LNCAP (cell line): ENCODE data around the gene MYCBP.

Experiments used
- TF ChIP-seq, protein P1 (sequence below): fragments of 450-650 bp; IDR thresholded peaks from 2 replicates; pipeline ENCODE4 v1.5.1; 2017; ENCODE audit warnings: mild to moderate bottlenecking

Gene MYCBP

DNA sequence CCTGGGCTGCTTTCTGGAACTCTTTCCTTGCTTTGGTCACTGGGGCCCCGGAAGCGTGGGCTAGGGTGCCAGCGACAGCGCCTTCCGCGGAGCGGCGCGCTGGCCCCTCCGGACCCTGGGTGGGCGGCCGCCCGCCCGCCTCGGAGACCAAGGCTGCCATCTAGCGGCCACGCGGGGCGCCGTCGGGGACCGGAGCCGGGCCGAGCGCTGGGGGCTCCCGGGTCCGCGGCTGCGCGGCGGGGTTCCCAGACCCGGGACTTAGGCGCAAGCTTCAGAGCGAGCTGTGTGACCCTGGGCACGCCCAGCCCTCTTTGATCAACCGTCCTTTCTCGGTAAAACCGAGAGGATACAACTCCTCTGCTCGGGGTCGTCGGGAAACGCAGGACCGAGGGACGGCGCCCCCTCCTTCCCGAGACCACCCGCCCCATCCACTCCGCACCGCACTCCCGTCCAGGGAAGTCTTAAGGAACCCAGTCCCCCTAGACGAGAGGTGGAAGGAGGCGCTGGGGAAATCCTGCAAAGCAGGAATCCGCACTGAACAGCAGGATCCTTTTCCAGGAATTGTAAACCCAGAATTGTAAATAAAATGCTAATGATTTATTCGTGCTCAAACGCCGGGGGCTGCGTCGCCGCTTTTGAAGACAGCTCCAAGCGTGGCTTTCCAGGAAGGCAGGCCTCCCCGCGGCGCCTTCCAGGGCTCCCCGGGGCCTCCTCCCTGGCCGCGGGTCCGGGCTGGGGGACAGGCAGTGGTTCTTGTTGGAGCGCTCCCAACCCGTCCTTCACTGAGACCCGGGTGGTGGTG, 54.8 kb downstream of the MYCBP start:
- TF ChIP-seq, protein P1, sequence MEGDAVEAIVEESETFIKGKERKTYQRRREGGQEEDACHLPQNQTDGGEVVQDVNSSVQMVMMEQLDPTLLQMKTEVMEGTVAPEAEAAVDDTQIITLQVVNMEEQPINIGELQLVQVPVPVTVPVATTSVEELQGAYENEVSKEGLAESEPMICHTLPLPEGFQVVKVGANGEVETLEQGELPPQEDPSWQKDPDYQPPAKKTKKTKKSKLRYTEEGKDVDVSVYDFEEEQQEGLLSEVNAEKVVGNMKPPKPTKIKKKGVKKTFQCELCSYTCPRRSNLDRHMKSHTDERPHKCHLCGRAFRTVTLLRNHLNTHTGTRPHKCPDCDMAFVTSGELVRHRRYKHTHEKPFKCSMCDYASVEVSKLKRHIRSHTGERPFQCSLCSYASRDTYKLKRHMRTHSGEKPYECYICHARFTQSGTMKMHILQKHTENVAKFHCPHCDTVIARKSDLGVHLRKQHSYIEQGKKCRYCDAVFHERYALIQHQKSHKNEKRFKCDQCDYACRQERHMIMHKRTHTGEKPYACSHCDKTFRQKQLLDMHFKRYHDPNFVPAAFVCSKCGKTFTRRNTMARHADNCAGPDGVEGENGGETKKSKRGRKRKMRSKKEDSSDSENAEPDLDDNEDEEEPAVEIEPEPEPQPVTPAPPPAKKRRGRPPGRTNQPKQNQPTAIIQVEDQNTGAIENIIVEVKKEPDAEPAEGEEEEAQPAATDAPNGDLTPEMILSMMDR, result peak; percentile 96

DNA sequence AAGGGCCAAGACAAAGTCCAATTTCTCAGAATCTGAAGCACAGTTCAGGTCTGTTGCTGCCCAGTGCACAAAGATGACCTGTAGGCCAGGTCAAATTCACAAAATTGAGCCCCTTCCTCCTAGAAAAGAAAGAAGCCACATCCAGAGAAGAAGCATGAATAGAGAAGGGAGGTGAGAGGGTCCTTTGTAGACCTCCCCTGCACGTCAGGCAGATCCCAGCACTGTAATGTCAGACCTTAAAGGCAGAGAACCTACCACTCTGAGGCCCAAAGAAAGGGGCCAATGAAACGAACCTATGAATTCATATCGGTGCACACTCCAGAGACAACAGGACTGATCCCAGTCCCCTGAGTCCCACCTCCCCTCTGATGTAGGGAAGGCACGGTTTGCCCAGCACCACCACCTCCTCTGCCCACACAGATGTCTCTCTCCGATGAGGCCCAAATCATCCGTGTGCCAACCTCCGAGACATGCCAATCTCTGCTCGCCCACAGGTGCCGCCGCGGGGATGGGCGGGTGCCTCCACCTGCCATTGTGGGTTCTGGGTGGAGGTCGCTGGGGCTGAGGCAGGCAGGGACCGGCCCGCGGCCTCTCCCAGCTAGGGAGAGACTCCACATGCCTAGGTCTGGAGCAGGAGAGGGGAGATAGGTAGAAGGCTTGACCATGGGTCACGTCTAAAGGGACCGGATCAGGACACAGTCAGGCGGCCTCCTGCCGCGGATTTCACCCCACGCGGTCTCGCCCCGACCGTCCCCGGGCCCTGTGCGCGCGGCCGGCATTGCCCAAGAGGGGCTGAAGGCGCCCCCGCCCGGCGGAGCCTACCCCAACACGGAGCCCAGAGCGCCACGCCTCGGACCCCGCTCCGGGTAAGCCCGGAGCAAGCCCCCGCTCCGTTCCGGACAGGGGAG, 55.6 kb downstream of the MYCBP start:
- TF ChIP-seq, protein P1, result no peak

DNA sequence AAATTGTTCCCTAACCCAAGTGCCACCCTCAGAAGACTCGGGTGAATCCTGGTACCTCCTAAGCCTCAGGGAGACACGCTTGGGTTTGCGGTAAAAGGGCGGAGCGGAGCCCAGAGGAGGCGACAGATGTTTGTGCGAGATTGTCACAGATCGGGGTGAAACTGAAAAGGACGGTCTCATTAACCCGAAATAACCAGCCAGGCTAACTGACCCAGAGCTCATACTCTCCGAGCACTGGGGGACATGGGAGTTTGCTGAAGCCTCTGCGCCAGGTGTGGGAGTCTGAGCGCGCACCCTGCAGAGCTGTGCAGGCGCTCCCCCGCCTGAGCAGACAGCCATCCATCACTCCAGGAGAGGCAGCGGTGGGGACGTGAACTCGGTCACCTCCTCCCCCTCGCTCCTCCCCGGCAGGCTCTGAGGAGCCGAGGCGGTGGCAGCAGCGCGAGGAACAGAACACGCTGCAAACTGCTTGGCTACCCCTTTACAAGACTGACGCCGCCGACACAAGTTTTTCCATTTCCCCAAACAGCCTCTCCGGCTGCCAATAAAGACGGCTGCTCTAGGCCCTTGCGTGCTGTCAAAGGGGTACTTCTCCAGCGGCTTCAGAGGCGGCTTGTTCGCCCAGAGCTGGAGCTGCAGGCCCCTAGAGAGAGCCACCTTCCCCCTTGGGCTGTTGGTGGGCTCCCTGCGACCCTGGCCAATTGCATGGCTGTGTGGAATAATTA, 57.1 kb downstream of the MYCBP start:
- TF ChIP-seq, protein P1, result no peak

DNA sequence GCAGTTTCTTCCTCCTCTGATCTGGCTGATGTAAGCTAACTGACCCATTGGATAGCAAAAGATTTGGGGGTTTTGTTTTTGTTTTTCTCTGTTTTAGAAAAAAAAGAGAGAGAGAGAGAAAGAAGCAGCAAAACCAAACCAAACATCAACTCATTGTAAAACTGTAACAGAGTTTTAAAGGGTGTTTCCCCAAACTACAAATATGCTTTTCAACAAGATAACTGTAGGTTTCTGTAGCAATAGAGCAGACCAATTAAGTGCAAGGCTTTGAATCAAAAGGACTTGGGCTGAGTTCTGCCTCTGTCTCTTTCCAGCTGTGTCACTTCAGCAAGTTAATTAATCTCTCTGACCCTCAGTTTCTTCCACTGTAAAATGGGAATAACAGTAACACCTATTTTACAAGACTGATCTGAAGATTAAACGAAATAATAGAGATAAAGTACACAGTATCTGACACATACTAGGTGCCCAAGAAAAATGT, 58.1 kb downstream of the MYCBP start:
- TF ChIP-seq, protein P1, result no peak

DNA sequence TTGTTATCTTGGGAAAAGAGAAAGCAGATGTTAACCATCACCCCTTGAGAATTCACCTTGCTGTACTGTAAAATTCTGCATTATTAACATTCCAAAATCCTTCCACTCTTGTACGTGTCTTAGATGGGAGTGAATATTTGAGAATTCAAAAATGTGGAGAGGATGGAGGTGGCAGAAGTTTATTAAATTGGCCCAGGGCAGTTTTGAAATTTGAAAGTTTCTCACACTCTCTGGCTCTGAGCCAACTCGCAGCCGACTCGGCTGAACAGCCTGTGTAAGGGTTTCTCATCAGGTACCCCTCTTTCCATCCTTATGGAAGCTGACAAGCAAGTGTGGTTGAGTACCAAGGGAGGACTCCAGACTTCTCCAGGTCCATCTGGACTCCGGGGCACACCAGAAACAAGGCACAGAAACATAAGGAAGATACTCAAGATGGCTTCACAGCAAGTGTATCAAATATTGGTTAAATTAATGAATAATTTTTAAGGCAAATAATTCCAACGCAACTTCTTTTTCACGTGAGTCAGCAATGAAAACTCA, 58.6 kb downstream of the MYCBP start:
- TF ChIP-seq, protein P1, result no peak

DNA sequence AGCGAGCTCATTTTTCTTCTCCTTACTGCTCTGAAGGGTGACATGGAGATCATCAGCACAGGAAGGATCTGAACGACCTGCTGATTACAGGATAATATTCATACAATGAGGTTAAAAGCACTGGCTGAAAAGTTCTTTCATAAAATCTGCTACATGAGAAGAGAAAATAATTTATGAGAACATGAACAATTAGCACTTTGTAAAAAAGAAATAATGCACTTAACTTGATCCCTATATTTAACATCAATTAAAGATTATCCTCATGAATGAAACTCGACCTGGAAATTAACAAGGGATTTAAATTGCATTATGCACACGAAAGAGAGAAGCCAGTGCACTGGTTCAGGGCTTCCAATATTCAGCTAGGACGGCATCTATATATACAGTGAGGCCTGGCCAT, 60.2 kb downstream of the MYCBP start:
- TF ChIP-seq, protein P1, result no peak
